Measurements from ENCODE around the gene WDR35. TPM values are rescaled to one million over a fixed set of nuclear protein-coding genes. Genes with fewer than 3 reads are reported as not detected.
A peak's percentile ranks its signal among the peaks of the same experiment; 100 is the strongest.

Gene WDR35
- total RNA-seq, 2 donors from 2014 or later: 6.7 to 8.9 TPM

- Histone ChIP-seq H3K4me1 (peaks cover 33% of the 10 kb centered on the region), H3K27me3 (no peaks in the 10 kb centered on the region), H3K27ac (peak within 1 kb of the TSS; percentile 72 to 95 (median 93)), H3K4me3 (peak within 1 kb of the TSS; percentile 56 to 88), H3K9me3 (no peaks in the 10 kb centered on the region), H3K36me3 (replicated peaks in 1 of 2; ENCODE audit: insufficient read depth in 1 of 2, low read depth in 2 of 2) (no peaks in the 10 kb centered on the region)
- DNase-seq: peak; percentile 93 to 96 (median 94)
- ATAC-seq: peak; percentile 98
- intact Hi-C loops (cut with DNase I): no loop called here
- WGBS, 2 donors: 0% methylated on average over 42 to 51 of the region's 65 CpGs
- TF ChIP-seq CTCF (IDR thresholded peaks at IDR 0.05) (peak in 1 of 7 experiments; percentile 32), POLR2A (IDR thresholded peaks at IDR 0.05) (peak; percentile 68 to 93 (median 93))
These were observed 88.3 kb downstream of the WDR35 start, which contains the start of gene TTC32 for GRCh38 chr2:19901442-19902215. TSS of gene TTC32 (minus strand) at chr2:19901983. CDS start at chr2:19901854, 129 bp downstream.

- intact Hi-C loops (cut with DNase I): no loop called here
- TF ChIP-seq CTCF (IDR thresholded peaks at IDR 0.05) (no peak), POLR2A (IDR thresholded peaks at IDR 0.05) (no peak)
- H3K36me3 ChIP-seq (replicated peaks in 1 of 2; ENCODE audit: insufficient read depth in 1 of 2, low read depth in 2 of 2): no peaks in the 10 kb centered on the region
- peaks cover 33% of the 10 kb centered on the region for H3K4me1 ChIP-seq
- ATAC-seq: peak; percentile 4
- H3K4me3 ChIP-seq: peak overlapping the region; percentile 56 to 88
- 0% methylated on average over 16 to 18 of the region's 26 CpGs for WGBS, 2 donors
- no peak for DNase-seq
- H3K27ac ChIP-seq: peak overlapping the region; percentile 72 to 95 (median 93)
- no peaks in the 10 kb centered on the region for H3K9me3 ChIP-seq
- H3K27me3 ChIP-seq: no peaks in the 10 kb centered on the region
These were observed 88.9 kb downstream of the WDR35 start for GRCh38 chr2:19900931-19901441.

GRCh38 chr2:19899985-19900930 is 89.6 kb downstream of the WDR35 start:
- no peak for DNase-seq
- WGBS, 2 donors: 26 to 28% methylated on average over 11 of the region's 11 CpGs
- intact Hi-C loops (cut with DNase I): no loop called here
- Histone ChIP-seq H3K9me3 (no peaks in the 10 kb centered on the region), H3K27ac (peak overlapping the region in 3 of 4 donors; percentile 93 to 95 (median 93)), H3K4me1 (peaks cover 33% of the 10 kb centered on the region), H3K27me3 (no peaks in the 10 kb centered on the region), H3K36me3 (replicated peaks in 1 of 2; ENCODE audit: insufficient read depth in 1 of 2, low read depth in 2 of 2) (no peaks in the 10 kb centered on the region), H3K4me3 (no peak overlapping the region)
- TF ChIP-seq CTCF (IDR thresholded peaks at IDR 0.05) (no peak), POLR2A (IDR thresholded peaks at IDR 0.05) (no peak)
- no peak for ATAC-seq

- no peak for TF ChIP-seq POLR2A (IDR thresholded peaks at IDR 0.05)
- no peak for TF ChIP-seq CTCF (IDR thresholded peaks at IDR 0.05)
- Histone ChIP-seq H3K4me1 (peaks cover 33% of the 10 kb centered on the region), H3K9me3 (no peaks in the 10 kb centered on the region), H3K27me3 (no peaks in the 10 kb centered on the region), H3K4me3 (no peak overlapping the region), H3K27ac (no peak overlapping the region), H3K36me3 (replicated peaks in 1 of 2; ENCODE audit: insufficient read depth in 1 of 2, low read depth in 2 of 2) (no peaks in the 10 kb centered on the region)
- no peak for ATAC-seq
- WGBS, 2 donors: 72 to 83% methylated on average over 7 of the region's 7 CpGs
- intact Hi-C loops (cut with DNase I): no loop called here
- DNase-seq: no peak
These were observed 91.1 kb downstream of the WDR35 start for GRCh38 chr2:19898592-19899329.

All from body of pancreas (tissue), 4 donors.